Measurements from ENCODE around the gene MAGIX.

DNA sequence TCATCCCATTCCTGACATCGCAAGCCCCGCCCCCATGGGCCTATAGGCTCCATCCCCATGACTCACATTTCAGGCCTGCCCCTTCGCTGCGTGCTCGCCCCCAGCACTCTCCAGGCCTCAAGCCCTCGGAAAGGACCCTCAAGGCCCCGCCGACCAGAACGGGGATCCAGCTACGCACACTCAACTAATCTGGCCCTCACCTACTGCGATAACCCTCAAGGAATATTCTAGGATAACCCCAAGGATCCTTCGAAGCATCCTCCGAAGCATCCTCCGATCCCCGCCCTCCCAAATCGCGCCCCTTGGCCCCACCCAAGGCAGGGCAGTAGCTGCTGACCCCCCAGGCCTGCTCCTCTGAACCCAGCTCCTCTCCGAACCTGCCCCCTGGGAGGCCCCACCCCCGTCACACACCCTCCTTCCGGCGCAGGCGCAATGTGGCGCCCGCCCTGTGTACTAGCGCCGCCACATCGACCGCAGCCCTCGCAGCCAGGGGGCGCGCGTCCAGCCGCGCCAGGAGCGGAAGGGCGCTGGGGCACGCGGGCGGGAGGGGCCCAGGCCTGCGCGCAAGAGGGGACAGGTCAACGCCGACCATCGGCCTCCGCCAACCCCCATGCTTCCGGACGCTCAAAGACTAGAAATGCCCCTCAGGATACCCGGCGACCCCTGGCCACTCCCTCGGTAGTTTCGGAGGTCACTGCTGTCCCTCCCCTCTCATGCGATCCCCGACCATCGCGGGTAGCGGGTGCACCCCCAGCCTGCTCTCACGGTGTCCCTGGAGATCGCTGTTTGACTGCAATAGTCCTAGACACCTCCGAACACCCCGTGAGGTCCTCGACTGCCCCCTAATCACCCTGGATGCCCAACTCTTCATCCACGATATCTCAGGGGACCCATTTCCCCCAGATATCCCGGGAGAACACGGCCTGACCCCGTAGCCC, 6.4 kb upstream of the MAGIX start:
- TF ChIP-seq TAF1 (IDR thresholded peaks at IDR 0.05; ENCODE audit: borderline replicate concordance, low read depth, low read length) (no peak), POLR2A (IDR thresholded peaks at IDR 0.05; ENCODE audit: low read depth, low read length) (peak; percentile 26; the same call in 1 of the 2 replicates), POLR2AphosphoS5 (IDR thresholded peaks at IDR 0.05; ENCODE audit: low read depth, low read length) (no peak)
